ENCODE results near the gene WBP2. TPM values are rescaled to one million over a fixed set of nuclear protein-coding genes. Genes with fewer than 3 reads are reported as not detected.

WBP2 gene
- total and polyA plus RNA-seq, 2 of the 8 experiments (the other 6 are each of a cell fraction or from before 2014, with no cell fraction given), result 48.2 to 71.2 TPM

GRCh38 chr17:75821552-75821951 is 33.6 kb downstream of the WBP2 start:
- Histone ChIP-seq H3K9ac (replicated peaks in 1 of 4; ENCODE audit: extremely low read depth in 1 of 4, low read depth in 3 of 4, low read length in 3 of 4) (no peak overlapping the region), H4K5ac (ENCODE audit: insufficient read length, low read depth, low read length) (no peak overlapping the region), H3K23me2 (ENCODE audit: low read depth, low read length) (no peaks in the 10 kb centered on the region), H3K4me3 (ENCODE audit: extremely low read depth in 1 of 4, insufficient read depth in 2 of 4, low read depth in 3 of 4, low read length in 4 of 4) (no peak overlapping the region), H4K20me1 (replicated peaks in 1 of 2; ENCODE audit: control insufficient read depth in 1 of 2, insufficient read depth in 2 of 2, low read length in 2 of 2) (peaks cover 0 to 6% of the 10 kb centered on the region in 2 experiments), H2BK12ac (ENCODE audit: low read depth, low read length) (no peak overlapping the region), H3K36me3 (ENCODE audit: control insufficient read depth in 2 of 4, insufficient read depth in 4 of 4, low read length in 3 of 4) (peaks cover 22 to 58% (median 46%) of the 10 kb centered on the region in 4 experiments), H3K18ac (ENCODE audit: extremely low read depth, low read length) (no peak overlapping the region), H3K14ac (ENCODE audit: insufficient read length) (no peak overlapping the region), H3K23ac (ENCODE audit: insufficient read length) (no peak overlapping the region), H2BK5ac (ENCODE audit: low read depth, low read length) (no peak overlapping the region), H2AFZ (ENCODE audit: low read length) (no peak overlapping the region), H3K9me3 (ENCODE audit: insufficient read depth in 2 of 2, low read depth in 1 of 2, low read length in 1 of 2) (no peaks in the 10 kb centered on the region), H2BK20ac (ENCODE audit: low read length) (no peak overlapping the region), H3K27ac (ENCODE audit: low read depth, low read length) (no peak overlapping the region), H3K4ac (replicated peaks; ENCODE audit: insufficient read length, low read depth, low read length) (no peak overlapping the region), H3K4me2 (ENCODE audit: insufficient read depth in 1 of 2, low read depth in 2 of 2, low read length in 2 of 2) (no peak overlapping the region), H4K8ac (ENCODE audit: extremely low read depth, insufficient read depth, low read length) (no peak overlapping the region; the same call in 1 of the 2 replicates), H4K91ac (replicated peaks; ENCODE audit: insufficient read length, low read length) (no peak overlapping the region), H3K4me1 (replicated peaks in 1 of 4; ENCODE audit: control insufficient read depth in 3 of 4, insufficient read depth in 4 of 4, low read length in 3 of 4) (no peaks in the 10 kb centered on the region), H2BK15ac (ENCODE audit: low read length) (no peak overlapping the region), H3K79me1 (ENCODE audit: low read depth, low read length) (no peaks in the 10 kb centered on the region), H3K56ac (replicated peaks; ENCODE audit: insufficient read length, low read depth, low read length) (no peak overlapping the region), H2AK5ac (ENCODE audit: low read depth, low read length) (no peak overlapping the region), H3K27me3 (replicated peaks in 1 of 4; ENCODE audit: control insufficient read depth in 3 of 4, extremely low read depth in 1 of 4, insufficient read depth in 3 of 4, low read length in 3 of 4) (no peaks in the 10 kb centered on the region), H3K79me2 (ENCODE audit: control insufficient read depth in 1 of 2, insufficient read depth in 2 of 2, low read length in 2 of 2) (no peaks in the 10 kb centered on the region), H2BK120ac (replicated peaks; ENCODE audit: low read depth, low read length) (no peak overlapping the region)
- DNase-seq (ENCODE audit: low read depth in 1 of 2, low spot score in 2 of 2), result no peak
- WGBS, 2 experiments (ENCODE audit: extremely low coverage in 1 of 2, insufficient coverage in 1 of 2, insufficient read length in 1 of 2, insufficient replicate concordance in 2 of 2, low coverage in 1 of 2, low lambda C conversion rate in 2 of 2, missing lambda C conversion rate in 1 of 2), result 95% methylated on average over 7 of the region's 7 CpGs; no CpG with 5 or more reads in 1 of the 2 experiments
- CTCF ChIA-PET (ENCODE audit: partially characterized antibody), result interaction anchor here (1.3 to 21.9 kb wide), 3 partner anchors 11 to 31 kb away, joined by 3 to 563 read pairs (median 9); partner anchors contain the start of genes UNC13D and WBP2
- POLR2A ChIA-PET (ENCODE audit: partially characterized antibody), result interaction anchor here (0.6 to 16.0 kb wide), 5 partner anchors 11 to 119 kb away, joined by 3 to 216 read pairs (median 7); partner anchors contain the start of genes FBF1 and UNK
- no peak for TF ChIP-seq POU5F1 (IDR thresholded peaks at IDR 0.05; ENCODE audit: low read depth, low read length)
- FAIRE-seq, result no peak
